RWPE2 (cell line): ENCODE measurements around the gene COL6A5.

Source experiments
- ATAC-seq: fragments of 200-7000 bp; cut with Tn5 transposase; 3 replicates; pipeline ENCODE4 v1.9.1; 2021; ENCODE audit warnings: low read depth
- DNase-seq: peaks from one replicate; pipeline ENCODE4 v3.0.0-alpha.2; 2020; ENCODE audit warnings: low spot score
- H3K27ac ChIP-seq: fragments of 450-650 bp; 2 replicates; pipeline ENCODE4 v1.5.1; 2017; ENCODE audit warnings: mild to moderate bottlenecking; ENCODE audit not compliant: poor library complexity, severe bottlenecking
- H3K27me3 ChIP-seq: fragments of 250-450 bp; sonication (Bioruptor Pico); 2 replicates; pipeline ENCODE4 v1.5.1; 2021; ENCODE audit warnings: mild to moderate bottlenecking, moderate library complexity; ENCODE audit not compliant: insufficient read depth, poor library complexity, severe bottlenecking
- H3K36me3 ChIP-seq: fragments of 250-450 bp; sonication (Bioruptor Pico); 2 replicates; pipeline ENCODE4 v1.5.1; 2020; ENCODE audit warnings: low read depth, mild to moderate bottlenecking, moderate library complexity
- H3K4me1 ChIP-seq: fragments of 250-450 bp; sonication (Bioruptor Pico); 2 replicates; pipeline ENCODE4 v1.5.1; 2021; ENCODE audit warnings: mild to moderate bottlenecking, moderate library complexity; ENCODE audit not compliant: insufficient read depth, poor library complexity, severe bottlenecking
- H3K4me3 ChIP-seq: fragments of 250-450 bp; sonication (Bioruptor Pico); 2 replicates; pipeline ENCODE4 v1.5.1; 2021; ENCODE audit warnings: mild to moderate bottlenecking, moderate library complexity; ENCODE audit not compliant: severe bottlenecking
- H3K9me3 ChIP-seq: fragments of 250-450 bp; sonication (Bioruptor Pico); 2 replicates; pipeline ENCODE4 v1.5.1; 2021; ENCODE audit warnings: mild to moderate bottlenecking, moderate library complexity; ENCODE audit not compliant: severe bottlenecking
- TF ChIP-seq, protein P1 (sequence below): fragments of 450-650 bp; IDR thresholded peaks from one replicate; pipeline ENCODE4 v1.5.1; 2017; ENCODE audit warnings: mild to moderate bottlenecking, moderate library complexity; ENCODE audit not compliant: poor library complexity, severe bottlenecking

The COL6A5 gene, protein sequence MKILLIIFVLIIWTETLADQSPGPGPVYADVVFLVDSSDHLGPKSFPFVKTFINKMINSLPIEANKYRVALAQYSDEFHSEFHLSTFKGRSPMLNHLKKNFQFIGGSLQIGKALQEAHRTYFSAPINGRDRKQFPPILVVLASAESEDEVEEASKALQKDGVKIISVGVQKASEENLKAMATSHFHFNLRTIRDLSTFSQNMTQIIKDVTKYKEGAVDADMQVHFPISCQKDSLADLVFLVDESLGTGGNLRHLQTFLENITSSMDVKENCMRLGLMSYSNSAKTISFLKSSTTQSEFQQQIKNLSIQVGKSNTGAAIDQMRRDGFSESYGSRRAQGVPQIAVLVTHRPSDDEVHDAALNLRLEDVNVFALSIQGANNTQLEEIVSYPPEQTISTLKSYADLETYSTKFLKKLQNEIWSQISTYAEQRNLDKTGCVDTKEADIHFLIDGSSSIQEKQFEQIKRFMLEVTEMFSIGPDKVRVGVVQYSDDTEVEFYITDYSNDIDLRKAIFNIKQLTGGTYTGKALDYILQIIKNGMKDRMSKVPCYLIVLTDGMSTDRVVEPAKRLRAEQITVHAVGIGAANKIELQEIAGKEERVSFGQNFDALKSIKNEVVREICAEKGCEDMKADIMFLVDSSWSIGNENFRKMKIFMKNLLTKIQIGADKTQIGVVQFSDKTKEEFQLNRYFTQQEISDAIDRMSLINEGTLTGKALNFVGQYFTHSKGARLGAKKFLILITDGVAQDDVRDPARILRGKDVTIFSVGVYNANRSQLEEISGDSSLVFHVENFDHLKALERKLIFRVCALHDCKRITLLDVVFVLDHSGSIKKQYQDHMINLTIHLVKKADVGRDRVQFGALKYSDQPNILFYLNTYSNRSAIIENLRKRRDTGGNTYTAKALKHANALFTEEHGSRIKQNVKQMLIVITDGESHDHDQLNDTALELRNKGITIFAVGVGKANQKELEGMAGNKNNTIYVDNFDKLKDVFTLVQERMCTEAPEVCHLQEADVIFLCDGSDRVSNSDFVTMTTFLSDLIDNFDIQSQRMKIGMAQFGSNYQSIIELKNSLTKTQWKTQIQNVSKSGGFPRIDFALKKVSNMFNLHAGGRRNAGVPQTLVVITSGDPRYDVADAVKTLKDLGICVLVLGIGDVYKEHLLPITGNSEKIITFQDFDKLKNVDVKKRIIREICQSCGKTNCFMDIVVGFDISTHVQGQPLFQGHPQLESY (N-terminal part only)

DNA sequence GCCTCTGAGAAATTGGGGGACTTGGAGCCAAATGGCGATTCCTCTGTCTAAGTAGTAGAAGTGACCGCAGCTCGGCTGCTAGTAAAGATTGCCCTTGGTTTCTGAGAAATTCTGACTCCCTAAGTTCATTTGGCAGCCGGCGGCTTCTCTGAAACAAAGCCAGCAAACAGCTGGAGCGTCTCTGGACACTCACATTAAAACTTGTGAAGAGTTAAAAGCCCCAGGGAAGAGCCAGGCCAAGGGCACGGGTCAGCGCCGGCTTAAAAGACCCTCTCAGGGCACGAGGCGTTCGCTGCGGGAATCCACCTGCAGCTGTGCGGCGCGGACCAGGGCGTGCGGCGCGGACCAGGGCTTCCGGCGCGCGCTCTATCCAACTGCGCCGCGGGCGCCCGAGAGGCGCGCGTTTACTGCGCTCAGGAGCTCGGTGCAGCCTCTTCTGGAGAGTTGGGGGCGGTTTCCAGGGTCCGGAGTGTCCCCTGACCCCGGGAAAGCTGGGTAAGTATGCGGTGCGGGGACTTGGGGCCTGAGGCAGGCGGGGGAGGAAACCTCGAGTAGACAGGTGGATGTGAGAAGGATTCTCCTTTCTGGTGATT lies at the start of gene COL6A5:
TSS of gene COL6A5 (plus strand) at position 186 of the 593 bp plus-strand sequence. CDS start 27,967 bp downstream, outside the sequence.
- H3K4me1 ChIP-seq, result no peaks in the 10 kb centered on the region
- ATAC-seq (no peak), DNase-seq (no peak)
- peaks cover 34% of the 10 kb centered on the region for H3K27me3 ChIP-seq
- H3K9me3 ChIP-seq, result no peaks in the 10 kb centered on the region
- TF ChIP-seq, protein P1, sequence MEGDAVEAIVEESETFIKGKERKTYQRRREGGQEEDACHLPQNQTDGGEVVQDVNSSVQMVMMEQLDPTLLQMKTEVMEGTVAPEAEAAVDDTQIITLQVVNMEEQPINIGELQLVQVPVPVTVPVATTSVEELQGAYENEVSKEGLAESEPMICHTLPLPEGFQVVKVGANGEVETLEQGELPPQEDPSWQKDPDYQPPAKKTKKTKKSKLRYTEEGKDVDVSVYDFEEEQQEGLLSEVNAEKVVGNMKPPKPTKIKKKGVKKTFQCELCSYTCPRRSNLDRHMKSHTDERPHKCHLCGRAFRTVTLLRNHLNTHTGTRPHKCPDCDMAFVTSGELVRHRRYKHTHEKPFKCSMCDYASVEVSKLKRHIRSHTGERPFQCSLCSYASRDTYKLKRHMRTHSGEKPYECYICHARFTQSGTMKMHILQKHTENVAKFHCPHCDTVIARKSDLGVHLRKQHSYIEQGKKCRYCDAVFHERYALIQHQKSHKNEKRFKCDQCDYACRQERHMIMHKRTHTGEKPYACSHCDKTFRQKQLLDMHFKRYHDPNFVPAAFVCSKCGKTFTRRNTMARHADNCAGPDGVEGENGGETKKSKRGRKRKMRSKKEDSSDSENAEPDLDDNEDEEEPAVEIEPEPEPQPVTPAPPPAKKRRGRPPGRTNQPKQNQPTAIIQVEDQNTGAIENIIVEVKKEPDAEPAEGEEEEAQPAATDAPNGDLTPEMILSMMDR, result no peak
- H3K4me3 ChIP-seq, result no peak within 1 kb of the TSS
- no peaks in the 10 kb centered on the region for H3K36me3 ChIP-seq
- no peak within 1 kb of the TSS for H3K27ac ChIP-seq

DNA sequence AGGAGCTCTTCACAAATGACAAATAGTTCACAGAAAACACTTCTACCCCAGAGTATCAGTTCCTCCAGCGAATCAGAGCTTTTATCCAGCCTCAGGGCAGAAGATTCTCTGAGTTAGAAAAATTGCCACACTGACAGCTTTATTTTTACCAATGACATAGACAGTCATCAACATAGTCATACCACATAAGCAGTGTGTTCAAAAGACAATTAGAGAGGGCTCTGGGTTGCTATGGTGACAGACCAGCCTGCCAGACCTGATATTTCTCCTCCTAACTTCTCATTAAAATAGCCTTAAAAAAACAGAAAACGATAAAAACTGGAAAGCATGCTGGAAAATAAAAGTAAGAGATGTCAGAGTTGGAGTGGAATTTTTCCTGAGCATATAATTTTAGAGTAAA lies 45.9 kb upstream of the COL6A5 start:
- Histone ChIP-seq H3K4me1 (no peaks in the 10 kb centered on the region), H3K4me3 (no peak overlapping the region), H3K9me3 (no peaks in the 10 kb centered on the region), H3K27me3 (peaks cover 4% of the 10 kb centered on the region), H3K27ac (no peak overlapping the region), H3K36me3 (no peaks in the 10 kb centered on the region)
- DNase-seq (no peak), ATAC-seq (no peak)
- TF ChIP-seq, protein P1, result no peak

DNA sequence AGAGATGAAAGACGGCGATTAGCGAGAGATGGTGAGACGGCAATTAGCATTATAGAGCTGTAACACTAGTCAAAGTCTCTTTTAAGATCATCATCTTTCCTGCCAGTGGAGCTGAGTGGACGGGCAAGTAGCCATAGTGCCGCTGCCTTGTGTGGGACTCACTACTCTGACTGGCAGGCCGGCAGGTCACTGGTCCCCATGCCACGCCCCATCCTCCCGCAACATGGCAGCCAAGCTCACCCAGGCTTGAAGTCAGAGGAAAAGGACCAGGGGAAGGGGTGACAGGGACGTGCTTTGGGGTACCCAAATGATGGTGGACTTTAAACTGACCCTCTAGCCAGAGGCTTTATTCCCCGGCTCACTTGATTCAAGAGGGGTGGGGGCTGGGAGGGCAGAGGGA lies 44.6 kb upstream of the COL6A5 start:
- Histone ChIP-seq H3K27me3 (peaks cover 5% of the 10 kb centered on the region), H3K9me3 (no peaks in the 10 kb centered on the region), H3K4me3 (no peak overlapping the region), H3K4me1 (no peaks in the 10 kb centered on the region), H3K27ac (no peak overlapping the region), H3K36me3 (no peaks in the 10 kb centered on the region)
- DNase-seq, result no peak
- ATAC-seq, result no peak
- TF ChIP-seq, protein P1, result no peak

DNA sequence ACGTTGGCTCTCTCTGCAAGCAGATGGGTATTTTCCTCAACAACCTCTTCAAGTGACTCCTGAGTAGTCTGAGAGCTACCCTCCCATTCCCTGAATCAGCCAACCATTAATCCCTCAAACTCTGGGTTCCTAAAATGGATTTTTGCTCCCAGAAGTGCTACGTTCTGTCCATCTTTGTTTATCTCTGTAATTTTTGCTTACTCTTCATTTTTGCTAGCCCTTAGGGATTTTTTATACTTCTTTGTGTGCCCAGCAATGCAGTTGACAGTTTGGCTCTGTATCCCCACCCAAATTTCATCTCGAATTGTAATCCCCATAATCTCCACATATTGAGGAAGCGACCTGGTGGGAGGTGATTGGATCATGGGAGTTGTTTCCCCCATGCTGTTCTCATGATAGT lies 35.4 kb upstream of the COL6A5 start:
- TF ChIP-seq, protein P1, result no peak
- Histone ChIP-seq H3K36me3 (no peaks in the 10 kb centered on the region), H3K27me3 (peaks cover 10% of the 10 kb centered on the region), H3K4me3 (no peak overlapping the region), H3K9me3 (no peaks in the 10 kb centered on the region), H3K27ac (no peak overlapping the region), H3K4me1 (no peaks in the 10 kb centered on the region)
- DNase-seq (no peak), ATAC-seq (no peak)
